WTC11 (cell line): ENCODE data around the gene CRNKL1. TPM values are rescaled to one million over a fixed set of nuclear protein-coding genes. Genes with fewer than 3 reads are reported as not detected.
A peak's percentile ranks its signal among the peaks of the same experiment; 100 is the strongest.

Source experiments
- ATAC-seq: fragments of 200-7000 bp; cut with Tn5 transposase; 2 replicates; pipeline ENCODE4 v1.10.0; 2021; ENCODE audit warnings: mild to moderate bottlenecking, moderate library complexity
- CTCF ChIA-PET: fragments of 300-600 bp; sonication (Branson Sonifier 250); formaldehyde crosslinking; loops from one replicate; lab custom pipeline; 2021; ENCODE audit warnings: antibody characterized with exemption; lab: Charles Lee
- POLR2A ChIA-PET: fragments of 350-600 bp; sonication (Branson Sonifier 250); formaldehyde crosslinking; loops from one replicate; lab custom pipeline; 2021; ENCODE audit warnings: antibody characterized with exemption; lab: Charles Lee
- DNase-seq: peaks from one replicate; pipeline ENCODE4 v3.0.0; 2021; ENCODE audit warnings: low spot score
- H3K27ac Mint-ChIP-seq: 2 replicates; pipeline ENCODE4 v1.8.0; 2021; ENCODE audit warnings: mixed read lengths
- H3K27me3 Mint-ChIP-seq: 2 replicates; pipeline ENCODE4 v1.8.0; 2021; ENCODE audit warnings: low read depth, mild to moderate bottlenecking, moderate library complexity, mixed read lengths
- H3K36me3 Mint-ChIP-seq: 2 replicates; pipeline ENCODE4 v1.8.0; 2021; ENCODE audit warnings: mixed read lengths
- H3K4me1 Mint-ChIP-seq: 2 replicates; pipeline ENCODE4 v1.8.0; 2022; ENCODE audit warnings: mixed read lengths
- H3K4me3 Mint-ChIP-seq: 2 replicates; pipeline ENCODE4 v1.8.0; 2021; ENCODE audit warnings: mild to moderate bottlenecking, moderate library complexity, mixed read lengths
- H3K9me3 Mint-ChIP-seq: 2 replicates; pipeline ENCODE4 v1.8.0; 2021; ENCODE audit warnings: mixed read lengths
- CREB1 ChIP-seq: sonication (generic); formaldehyde crosslinking; IDR thresholded peaks from 2 replicates; pipeline ENCODE4 v1.8.0; 2023; ENCODE audit warnings: mild to moderate bottlenecking, missing genetic modification reagents
- EMX1 ChIP-seq: fragments of 250-450 bp; sonication (Bioruptor Pico); IDR thresholded peaks from 2 replicates; pipeline ENCODE4 v1.8.0; 2021; ENCODE audit warnings: mild to moderate bottlenecking
- FOXK1 ChIP-seq: sonication (generic); formaldehyde crosslinking; IDR thresholded peaks from 2 replicates; pipeline ENCODE4 v1.8.0; 2022; ENCODE audit warnings: mild to moderate bottlenecking, moderate library complexity, missing genetic modification reagents
- GTF2I ChIP-seq: fragments of 250-450 bp; sonication (Bioruptor Pico); conservative IDR thresholded peaks from 2 replicates; pipeline ENCODE4 v1.4.0; 2021; ENCODE audit warnings: mild to moderate bottlenecking
- JAZF1 ChIP-seq: fragments of 250-450 bp; sonication (Bioruptor Pico); IDR thresholded peaks from 2 replicates; pipeline ENCODE4 v1.9.0; 2021; ENCODE audit warnings: moderate library complexity, mild to moderate bottlenecking, inconsistent platforms
- KAT7 ChIP-seq: sonication (generic); formaldehyde crosslinking; IDR thresholded peaks from 2 replicates; pipeline ENCODE4 v1.8.1; 2023; ENCODE audit warnings: missing genetic modification reagents, mild to moderate bottlenecking, borderline replicate concordance
- MXD4 ChIP-seq: fragments of 250-450 bp; sonication (Bioruptor Pico); IDR thresholded peaks from 2 replicates; pipeline ENCODE4 v1.8.0; 2021; ENCODE audit warnings: mild to moderate bottlenecking, moderate library complexity, borderline replicate concordance
- PRDM15 ChIP-seq: sonication (generic); formaldehyde crosslinking; IDR thresholded peaks from 2 replicates; pipeline ENCODE4 v1.8.0; 2022; ENCODE audit warnings: missing genetic modification reagents
- RELA ChIP-seq: sonication (generic); formaldehyde crosslinking; IDR thresholded peaks from 2 replicates; pipeline ENCODE4 v1.8.1; 2022; ENCODE audit warnings: missing genetic modification reagents, mild to moderate bottlenecking, borderline replicate concordance
- SMAD4 ChIP-seq: sonication (generic); formaldehyde crosslinking; IDR thresholded peaks from 2 replicates; pipeline ENCODE4 v1.8.0; 2022; ENCODE audit warnings: mild to moderate bottlenecking, missing genetic modification reagents
- TEAD1 ChIP-seq: sonication (generic); formaldehyde crosslinking; IDR thresholded peaks from 2 replicates; pipeline ENCODE4 v1.8.0; 2022; ENCODE audit warnings: mild to moderate bottlenecking, missing genetic modification reagents
- TP53 ChIP-seq: sonication (generic); formaldehyde crosslinking; IDR thresholded peaks from 2 replicates; pipeline ENCODE4 v1.8.1; 2023; ENCODE audit warnings: mild to moderate bottlenecking, missing genetic modification reagents
- USF2 ChIP-seq: sonication (generic); formaldehyde crosslinking; IDR thresholded peaks from 2 replicates; pipeline ENCODE4 v1.8.1; 2023; ENCODE audit warnings: mild to moderate bottlenecking, missing genetic modification reagents, moderate library complexity
- ZNF121 ChIP-seq: sonication (generic); formaldehyde crosslinking; IDR thresholded peaks from 2 replicates; pipeline ENCODE4 v1.8.0; 2023; ENCODE audit warnings: missing genetic modification reagents
- ZNF396 ChIP-seq: fragments of 250-450 bp; sonication (Bioruptor Pico); IDR thresholded peaks from 2 replicates; pipeline ENCODE4 v1.8.0; 2021; ENCODE audit warnings: mild to moderate bottlenecking, moderate library complexity, borderline replicate concordance
- ZNF532 ChIP-seq: fragments of 250-450 bp; sonication (Bioruptor Pico); IDR thresholded peaks from 2 replicates; pipeline ENCODE4 v1.9.0; 2021; ENCODE audit warnings: mild to moderate bottlenecking, borderline replicate concordance
- total RNA-seq: library from RNA; stranded (reverse); gene quantifications from 3 replicates; pipeline ENCODE4 v1.2.3, GENCODE V29; 2021
- TF ChIP-seq, protein P1 (sequence below): sonication (generic); formaldehyde crosslinking; IDR thresholded peaks from 2 replicates; pipeline ENCODE4 v1.8.0; 2022; ENCODE audit warnings: mild to moderate bottlenecking, missing genetic modification reagents
- TF ChIP-seq, protein P2 (sequence below): fragments of 250-450 bp; sonication (Bioruptor Pico); conservative IDR thresholded peaks from 2 replicates; pipeline ENCODE4 v1.9.0; 2021; ENCODE audit warnings: mild to moderate bottlenecking
- TF ChIP-seq, protein P3 (sequence below): sonication (generic); formaldehyde crosslinking; conservative IDR thresholded peaks from 2 replicates; pipeline ENCODE4 v1.8.1; 2023; ENCODE audit warnings: mild to moderate bottlenecking, low read depth, missing genetic modification reagents, moderate library complexity
- TF ChIP-seq, protein P4 (sequence below): fragments of 250-450 bp; sonication (Bioruptor Pico); IDR thresholded peaks from 2 replicates; pipeline ENCODE4 v1.9.0; 2021; ENCODE audit warnings: mild to moderate bottlenecking

The CRNKL1 gene
- total RNA-seq, 1 experiment from 2014 or later: 22.2 TPM

- no peaks in the 10 kb centered on the region for H3K9me3 Mint-ChIP-seq
- no peak for DNase-seq
- TF ChIP-seq CREB1 (CRISPR knock-in tag): no peak
- no peak for TF ChIP-seq ZNF121
- no peak for TF ChIP-seq SMAD4 (CRISPR knock-in tag)
- no peak for TF ChIP-seq MXD4 (CRISPR knock-in tag)
- TF ChIP-seq USF2: no peak
- no peak for TF ChIP-seq JAZF1
- no peak for TF ChIP-seq KAT7 (CRISPR knock-in tag)
- TF ChIP-seq ZNF532: no peak
- TF ChIP-seq RELA: no peak
- TF ChIP-seq, protein P1, sequence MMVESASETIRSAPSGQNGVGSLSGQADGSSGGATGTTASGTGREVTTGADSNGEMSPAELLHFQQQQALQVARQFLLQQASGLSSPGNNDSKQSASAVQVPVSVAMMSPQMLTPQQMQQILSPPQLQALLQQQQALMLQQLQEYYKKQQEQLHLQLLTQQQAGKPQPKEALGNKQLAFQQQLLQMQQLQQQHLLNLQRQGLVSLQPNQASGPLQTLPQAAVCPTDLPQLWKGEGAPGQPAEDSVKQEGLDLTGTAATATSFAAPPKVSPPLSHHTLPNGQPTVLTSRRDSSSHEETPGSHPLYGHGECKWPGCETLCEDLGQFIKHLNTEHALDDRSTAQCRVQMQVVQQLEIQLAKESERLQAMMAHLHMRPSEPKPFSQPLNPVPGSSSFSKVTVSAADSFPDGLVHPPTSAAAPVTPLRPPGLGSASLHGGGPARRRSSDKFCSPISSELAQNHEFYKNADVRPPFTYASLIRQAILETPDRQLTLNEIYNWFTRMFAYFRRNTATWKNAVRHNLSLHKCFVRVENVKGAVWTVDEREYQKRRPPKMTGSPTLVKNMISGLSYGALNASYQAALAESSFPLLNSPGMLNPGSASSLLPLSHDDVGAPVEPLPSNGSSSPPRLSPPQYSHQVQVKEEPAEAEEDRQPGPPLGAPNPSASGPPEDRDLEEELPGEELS (CRISPR knock-in tag): no peak
- peaks cover 22% of the 10 kb centered on the region for H3K4me1 Mint-ChIP-seq
- POLR2A ChIA-PET: no interaction called here
- CTCF ChIA-PET: no interaction called here
- no peak overlapping the region for H3K4me3 Mint-ChIP-seq
- no peak for ATAC-seq
- H3K27ac Mint-ChIP-seq: no peak overlapping the region
- H3K36me3 Mint-ChIP-seq: peaks cover 1% of the 10 kb centered on the region; the same call in 1 of the 2 replicates
- no peaks in the 10 kb centered on the region; the same call in 1 of the 2 replicates for H3K27me3 Mint-ChIP-seq
Measured at GRCh38 chr20:20022498-20022897, 29.8 kb downstream of the CRNKL1 start.

- Mint-ChIP-seq H3K4me1 (peaks cover 22% of the 10 kb centered on the region), H3K27ac (peak overlapping the region; percentile 48), H3K4me3 (no peak overlapping the region), H3K9me3 (no peaks in the 10 kb centered on the region), H3K36me3 (no peaks in the 10 kb centered on the region; the same call in 1 of the 2 replicates), H3K27me3 (no peaks in the 10 kb centered on the region; the same call in 1 of the 2 replicates)
- DNase-seq (no peak), ATAC-seq (no peak)
- POLR2A ChIA-PET: no interaction called here
- CTCF ChIA-PET: no interaction called here
- TF ChIP-seq GTF2I (CRISPR knock-in tag): no peak
- TF ChIP-seq PRDM15 (CRISPR knock-in tag): no peak
- TF ChIP-seq CREB1 (CRISPR knock-in tag): no peak
- no peak for TF ChIP-seq TEAD1
- no peak for TF ChIP-seq JAZF1
- TF ChIP-seq ZNF396 (CRISPR knock-in tag): no peak
- TF ChIP-seq, protein P2, sequence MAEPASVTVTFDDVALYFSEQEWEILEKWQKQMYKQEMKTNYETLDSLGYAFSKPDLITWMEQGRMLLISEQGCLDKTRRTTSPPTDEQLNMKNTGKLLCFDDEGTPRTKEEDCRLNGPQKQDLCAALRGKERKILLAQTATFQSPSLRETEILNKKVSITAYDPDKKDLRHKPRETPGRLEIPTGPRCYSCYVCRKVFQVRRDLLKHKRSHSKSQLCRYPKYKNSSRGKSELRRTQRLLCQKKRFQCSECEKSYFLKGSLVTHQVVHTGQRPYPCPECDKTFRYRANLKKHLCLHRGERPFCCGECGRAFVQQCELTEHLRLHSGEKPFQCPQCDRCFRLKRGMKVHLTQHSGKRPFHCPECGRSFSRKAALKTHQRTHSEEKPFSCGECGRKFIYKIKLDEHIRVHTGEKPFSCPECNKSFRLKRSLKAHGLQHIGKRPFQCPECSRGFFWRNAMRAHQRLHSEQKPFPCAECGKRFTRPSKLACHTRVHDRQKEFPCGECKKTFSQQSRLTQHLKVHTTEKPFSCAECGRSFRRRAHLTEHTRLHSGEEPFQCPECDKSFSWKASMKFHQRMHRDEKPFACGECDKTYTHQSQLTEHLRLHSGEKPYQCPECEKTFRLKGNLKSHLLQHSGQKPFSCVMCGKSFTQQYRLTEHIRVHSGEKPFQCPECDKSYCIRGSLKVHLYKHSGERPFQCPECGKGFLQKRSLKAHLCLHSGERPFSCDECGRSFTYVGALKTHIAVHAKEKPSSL (CRISPR knock-in tag): no peak
- TF ChIP-seq, protein P3, sequence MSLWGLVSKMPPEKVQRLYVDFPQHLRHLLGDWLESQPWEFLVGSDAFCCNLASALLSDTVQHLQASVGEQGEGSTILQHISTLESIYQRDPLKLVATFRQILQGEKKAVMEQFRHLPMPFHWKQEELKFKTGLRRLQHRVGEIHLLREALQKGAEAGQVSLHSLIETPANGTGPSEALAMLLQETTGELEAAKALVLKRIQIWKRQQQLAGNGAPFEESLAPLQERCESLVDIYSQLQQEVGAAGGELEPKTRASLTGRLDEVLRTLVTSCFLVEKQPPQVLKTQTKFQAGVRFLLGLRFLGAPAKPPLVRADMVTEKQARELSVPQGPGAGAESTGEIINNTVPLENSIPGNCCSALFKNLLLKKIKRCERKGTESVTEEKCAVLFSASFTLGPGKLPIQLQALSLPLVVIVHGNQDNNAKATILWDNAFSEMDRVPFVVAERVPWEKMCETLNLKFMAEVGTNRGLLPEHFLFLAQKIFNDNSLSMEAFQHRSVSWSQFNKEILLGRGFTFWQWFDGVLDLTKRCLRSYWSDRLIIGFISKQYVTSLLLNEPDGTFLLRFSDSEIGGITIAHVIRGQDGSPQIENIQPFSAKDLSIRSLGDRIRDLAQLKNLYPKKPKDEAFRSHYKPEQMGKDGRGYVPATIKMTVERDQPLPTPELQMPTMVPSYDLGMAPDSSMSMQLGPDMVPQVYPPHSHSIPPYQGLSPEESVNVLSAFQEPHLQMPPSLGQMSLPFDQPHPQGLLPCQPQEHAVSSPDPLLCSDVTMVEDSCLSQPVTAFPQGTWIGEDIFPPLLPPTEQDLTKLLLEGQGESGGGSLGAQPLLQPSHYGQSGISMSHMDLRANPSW (CRISPR knock-in tag): no peak
- no peak for TF ChIP-seq EMX1 (CRISPR knock-in tag)
- TF ChIP-seq, protein P4, sequence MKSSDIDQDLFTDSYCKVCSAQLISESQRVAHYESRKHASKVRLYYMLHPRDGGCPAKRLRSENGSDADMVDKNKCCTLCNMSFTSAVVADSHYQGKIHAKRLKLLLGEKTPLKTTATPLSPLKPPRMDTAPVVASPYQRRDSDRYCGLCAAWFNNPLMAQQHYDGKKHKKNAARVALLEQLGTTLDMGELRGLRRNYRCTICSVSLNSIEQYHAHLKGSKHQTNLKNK (CRISPR knock-in tag): no peak
- no peak for TF ChIP-seq FOXK1 (CRISPR knock-in tag)
- TF ChIP-seq TP53 (CRISPR knock-in tag): no peak
Measured at GRCh38 chr20:20021835-20022234, 30.4 kb downstream of the CRNKL1 start.
